ENCODE results near the gene PIK3R6.

GRCh38 chr17:8828517-8828875, 39.0 kb downstream of the PIK3R6 start:
- TF ChIP-seq CTCF (conservative IDR thresholded peaks at IDR 0.05; ENCODE audit: low read depth, low read length): no peak
- TF ChIP-seq EZH2phosphoT487 (IDR thresholded peaks at IDR 0.05; ENCODE audit: borderline replicate concordance, low read length): no peak

All from PC-3 (cell line).